Lower leg skin (tissue), 4 donors: ENCODE data around the gene ARL2BP. TPM values are rescaled to one million over a fixed set of nuclear protein-coding genes. Genes with fewer than 3 reads are reported as not detected.
A peak's percentile ranks its signal among the peaks of the same experiment; 100 is the strongest.
"Not testable (repeated sequence)": the region's sequence is repeated elsewhere in the genome, so short reads cannot be mapped to it uniquely, and the experiment has no call there.

ENCODE experiments used
- DNase-seq, 2 donors: peaks; one replicate each; pipeline ENCODE4 v3.0.0-alpha.2; 2019; ENCODE audit warnings: low spot score in 2 of 2
- H3K4me3 ChIP-seq: fragments of 200-600 bp; sonication (generic); 2 replicates; pipeline ENCODE4 v1.5.1; 2017; ENCODE audit warnings: mild to moderate bottlenecking, low read depth; ENCODE audit not compliant: poor library complexity, severe bottlenecking
- POLR2A ChIP-seq, 2 donors: fragments of 450-650 bp; IDR thresholded peaks; one replicate each; pipeline ENCODE4 v1.6.1; 2016 to 2017; ENCODE audit warnings: antibody characterized with exemption in 2 of 2, mild to moderate bottlenecking in 1 of 2, moderate library complexity in 1 of 2
- WGBS, 2 donors: methylation state at CpG; one replicate each; pipeline ENCODE4 v1.1.5; 2018; 5-methylcytosine and 5-hydroxymethylcytosine counted together
- intact Hi-C: fragments of 100-400 bp; cut with DNase I; formaldehyde crosslinking; loops from one replicate; pipeline ENCODE4 v1.15.0; 2023; ENCODE audit warnings: low total_unique reads
- total RNA-seq, 4 donors: library from RNA; depleted of rRNA; stranded (reverse); fragments of >200 nt; gene quantifications; one replicate each; pipeline ENCODE4 v1.1.0, GENCODE V29; 2016
- TF ChIP-seq, protein P1 (sequence below), 3 donors: fragments of 450-650 bp; IDR thresholded peaks; one replicate each; pipeline ENCODE4 v1.5.1; 2016; ENCODE audit warnings: antibody characterized with exemption in 3 of 3, mild to moderate bottlenecking in 3 of 3, moderate library complexity in 2 of 3

The ARL2BP gene
- 10 to 100 TPM; 36.3 to 62.6 (median 48.0) TPM for total RNA-seq

DNA sequence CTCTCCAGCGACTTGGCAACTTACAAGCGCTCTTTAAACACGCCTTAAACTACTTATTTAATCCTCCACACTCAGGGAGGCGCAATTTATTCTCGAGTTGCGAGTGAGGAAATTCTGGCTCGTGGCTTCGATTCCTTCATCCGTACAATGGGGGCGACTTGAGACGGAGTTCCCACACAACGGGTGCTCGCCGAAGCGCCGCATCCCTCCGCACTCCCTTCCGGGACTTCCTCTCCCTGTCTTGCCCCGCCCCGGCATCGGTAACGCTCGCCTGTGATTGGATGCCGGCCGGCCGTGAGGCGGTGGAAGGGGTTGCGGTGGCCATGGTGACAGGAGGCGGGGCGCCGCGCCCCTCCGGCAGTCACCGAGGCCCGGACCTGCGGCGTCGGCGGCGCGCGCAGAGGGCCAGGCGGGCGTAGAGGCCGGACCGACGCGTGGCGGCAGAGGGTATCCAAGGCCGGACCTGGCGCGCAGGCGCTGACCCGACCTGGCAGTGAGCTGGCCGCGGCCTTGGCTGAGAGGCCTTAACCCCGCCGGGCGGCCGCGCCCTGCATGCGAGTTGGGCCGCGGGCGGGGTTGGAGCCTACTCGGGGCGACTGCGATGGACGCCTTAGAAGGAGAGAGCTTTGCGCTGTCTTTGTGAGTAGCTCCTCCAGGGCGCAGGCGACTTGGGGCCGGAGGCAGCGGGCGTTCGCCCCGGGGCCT, at the start of gene ARL2BP:
TSS of gene ARL2BP (plus strand) at position 493 of the 705 bp plus-strand sequence. CDS start at position 602, 109 bp downstream.
- WGBS, 2 donors: 0 to 1% methylated on average over 37 to 71 of the region's 77 CpGs
- TF ChIP-seq, protein P1, sequence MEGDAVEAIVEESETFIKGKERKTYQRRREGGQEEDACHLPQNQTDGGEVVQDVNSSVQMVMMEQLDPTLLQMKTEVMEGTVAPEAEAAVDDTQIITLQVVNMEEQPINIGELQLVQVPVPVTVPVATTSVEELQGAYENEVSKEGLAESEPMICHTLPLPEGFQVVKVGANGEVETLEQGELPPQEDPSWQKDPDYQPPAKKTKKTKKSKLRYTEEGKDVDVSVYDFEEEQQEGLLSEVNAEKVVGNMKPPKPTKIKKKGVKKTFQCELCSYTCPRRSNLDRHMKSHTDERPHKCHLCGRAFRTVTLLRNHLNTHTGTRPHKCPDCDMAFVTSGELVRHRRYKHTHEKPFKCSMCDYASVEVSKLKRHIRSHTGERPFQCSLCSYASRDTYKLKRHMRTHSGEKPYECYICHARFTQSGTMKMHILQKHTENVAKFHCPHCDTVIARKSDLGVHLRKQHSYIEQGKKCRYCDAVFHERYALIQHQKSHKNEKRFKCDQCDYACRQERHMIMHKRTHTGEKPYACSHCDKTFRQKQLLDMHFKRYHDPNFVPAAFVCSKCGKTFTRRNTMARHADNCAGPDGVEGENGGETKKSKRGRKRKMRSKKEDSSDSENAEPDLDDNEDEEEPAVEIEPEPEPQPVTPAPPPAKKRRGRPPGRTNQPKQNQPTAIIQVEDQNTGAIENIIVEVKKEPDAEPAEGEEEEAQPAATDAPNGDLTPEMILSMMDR (IDR thresholded peaks at IDR 0.05): no peak
- TF ChIP-seq POLR2A (IDR thresholded peaks at IDR 0.05): no peak
- intact Hi-C loops: no loop called here
- H3K4me3 ChIP-seq: peak within 1 kb of the TSS; percentile 85
- peak; percentile 97 to 99 for DNase-seq

GRCh38 chr16:57196286-57196685, 48.8 kb upstream of the ARL2BP start:
- intact Hi-C loops: no loop called here
- DNase-seq: no peak
- no peak overlapping the region for H3K4me3 ChIP-seq
- WGBS, 2 donors: 67 to 79% methylated on average over 4 of the region's 4 CpGs
- TF ChIP-seq POLR2A (IDR thresholded peaks at IDR 0.05): no peak
- TF ChIP-seq, protein P1 (IDR thresholded peaks at IDR 0.05): no peak

GRCh38 chr16:57196753-57197152, 48.3 kb upstream of the ARL2BP start:
- 80 to 81% methylated on average over 3 of the region's 3 CpGs for WGBS, 2 donors
- H3K4me3 ChIP-seq: no peak overlapping the region
- intact Hi-C loops: no loop called here
- DNase-seq: no peak
- TF ChIP-seq, protein P1 (IDR thresholded peaks at IDR 0.05): no peak
- no peak for TF ChIP-seq POLR2A (IDR thresholded peaks at IDR 0.05)

- H3K4me3 ChIP-seq, intact Hi-C loops, DNase-seq: not testable (repeated sequence)
- 97% methylated on average over 5 to 9 of the region's 24 CpGs for WGBS, 2 donors
These were observed 44.7 kb upstream of the ARL2BP start for GRCh38 chr16:57200321-57200720.

DNA sequence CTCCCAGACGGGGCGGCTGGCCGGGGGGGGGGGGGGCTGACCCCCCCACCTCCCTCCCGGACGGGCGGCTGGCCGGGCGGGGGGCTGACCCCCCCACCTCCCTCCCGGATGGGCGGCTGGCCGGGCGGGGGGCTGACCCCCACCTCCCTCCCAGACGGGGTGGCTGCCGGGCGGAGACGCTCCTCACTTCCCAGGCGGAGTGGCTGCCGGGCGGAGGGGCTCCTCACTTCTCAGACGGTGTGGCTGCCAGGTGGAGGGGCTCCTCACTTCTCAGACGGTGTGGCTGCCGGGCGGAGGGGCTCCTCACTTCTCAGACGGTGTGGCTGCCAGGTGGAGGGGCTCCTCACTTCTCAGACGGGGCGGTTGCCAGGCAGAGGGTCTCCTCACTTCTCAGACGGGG, 44.1 kb upstream of the ARL2BP start:
- DNase-seq, H3K4me3 ChIP-seq, intact Hi-C loops: not testable (repeated sequence)
- no CpG with 5 or more reads among the region's 27 CpGs for WGBS, 2 donors

GRCh38 chr16:57202095-57202886, 42.8 kb upstream of the ARL2BP start:
- H3K4me3 ChIP-seq: no peak overlapping the region
- DNase-seq: no peak
- intact Hi-C loops: no loop called here
- TF ChIP-seq, protein P1 (IDR thresholded peaks at IDR 0.05): no peak
- no peak for TF ChIP-seq POLR2A (IDR thresholded peaks at IDR 0.05)
- 87 to 88% methylated on average over 7 of the region's 7 CpGs for WGBS, 2 donors
